LNCaP clone FGC (cell line): ENCODE measurements around the gene C10orf88.

Source experiments
- DNase-seq: peaks from one replicate; pipeline ENCODE4 v3.0.0-alpha.2; 2011; ENCODE audit warnings: low read depth
- H3K4me3 ChIP-seq: 2 replicates; pipeline ENCODE4 v1.5.1; 2011; ENCODE audit warnings: mild to moderate bottlenecking, low read depth, low read length, control low read depth
- TF ChIP-seq, protein P1 (sequence below): IDR thresholded peaks from 2 replicates; pipeline ENCODE4 v1.5.1; 2012; ENCODE audit warnings: mild to moderate bottlenecking; ENCODE audit not compliant: control insufficient read depth, insufficient read depth; ENCODE audit errors: extremely low read depth

Gene C10orf88

DNA sequence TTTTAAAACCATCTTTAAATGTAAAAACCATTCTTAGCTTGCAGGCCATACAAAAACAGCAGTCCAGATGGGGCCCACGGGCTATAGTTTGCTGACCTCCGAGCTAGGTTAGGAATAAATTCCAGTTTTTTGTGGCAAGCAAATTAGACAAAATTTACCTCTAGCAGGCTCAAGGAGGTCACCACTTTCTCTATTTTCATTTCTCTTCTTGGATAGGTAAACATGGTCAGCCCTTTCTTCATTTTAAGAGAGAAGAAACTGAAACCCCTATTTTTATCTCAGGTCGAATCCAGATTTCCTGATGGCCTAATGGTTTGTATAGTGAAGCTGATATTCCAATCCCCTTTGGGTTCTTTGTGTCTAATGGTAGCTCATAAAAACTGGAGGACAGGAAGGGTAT, 43.8 kb upstream of the C10orf88 start:
- DNase-seq, result no peak
- TF ChIP-seq, protein P1, sequence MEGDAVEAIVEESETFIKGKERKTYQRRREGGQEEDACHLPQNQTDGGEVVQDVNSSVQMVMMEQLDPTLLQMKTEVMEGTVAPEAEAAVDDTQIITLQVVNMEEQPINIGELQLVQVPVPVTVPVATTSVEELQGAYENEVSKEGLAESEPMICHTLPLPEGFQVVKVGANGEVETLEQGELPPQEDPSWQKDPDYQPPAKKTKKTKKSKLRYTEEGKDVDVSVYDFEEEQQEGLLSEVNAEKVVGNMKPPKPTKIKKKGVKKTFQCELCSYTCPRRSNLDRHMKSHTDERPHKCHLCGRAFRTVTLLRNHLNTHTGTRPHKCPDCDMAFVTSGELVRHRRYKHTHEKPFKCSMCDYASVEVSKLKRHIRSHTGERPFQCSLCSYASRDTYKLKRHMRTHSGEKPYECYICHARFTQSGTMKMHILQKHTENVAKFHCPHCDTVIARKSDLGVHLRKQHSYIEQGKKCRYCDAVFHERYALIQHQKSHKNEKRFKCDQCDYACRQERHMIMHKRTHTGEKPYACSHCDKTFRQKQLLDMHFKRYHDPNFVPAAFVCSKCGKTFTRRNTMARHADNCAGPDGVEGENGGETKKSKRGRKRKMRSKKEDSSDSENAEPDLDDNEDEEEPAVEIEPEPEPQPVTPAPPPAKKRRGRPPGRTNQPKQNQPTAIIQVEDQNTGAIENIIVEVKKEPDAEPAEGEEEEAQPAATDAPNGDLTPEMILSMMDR, result no peak
- no peak overlapping the region for H3K4me3 ChIP-seq

DNA sequence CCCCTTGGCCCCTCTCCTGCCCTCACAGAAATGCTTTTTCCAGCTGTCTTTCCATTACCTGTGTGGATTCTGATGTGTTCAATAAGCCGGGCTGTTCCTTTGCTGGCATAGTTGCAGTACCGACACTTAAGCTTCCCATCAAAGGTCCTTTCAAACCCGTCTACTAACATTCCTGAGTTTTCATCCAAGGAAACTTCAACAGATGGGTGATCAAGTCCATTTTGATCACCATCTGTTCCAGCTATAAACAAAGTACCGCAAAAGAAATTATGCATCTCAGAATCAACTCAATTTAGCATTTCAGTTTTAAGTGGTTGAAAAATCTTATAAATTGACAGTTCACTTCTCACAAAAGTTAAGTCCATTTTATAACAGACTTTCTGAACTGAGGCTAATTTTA, 41.9 kb upstream of the C10orf88 start:
- no peak overlapping the region for H3K4me3 ChIP-seq
- no peak for DNase-seq
- TF ChIP-seq, protein P1, result no peak

DNA sequence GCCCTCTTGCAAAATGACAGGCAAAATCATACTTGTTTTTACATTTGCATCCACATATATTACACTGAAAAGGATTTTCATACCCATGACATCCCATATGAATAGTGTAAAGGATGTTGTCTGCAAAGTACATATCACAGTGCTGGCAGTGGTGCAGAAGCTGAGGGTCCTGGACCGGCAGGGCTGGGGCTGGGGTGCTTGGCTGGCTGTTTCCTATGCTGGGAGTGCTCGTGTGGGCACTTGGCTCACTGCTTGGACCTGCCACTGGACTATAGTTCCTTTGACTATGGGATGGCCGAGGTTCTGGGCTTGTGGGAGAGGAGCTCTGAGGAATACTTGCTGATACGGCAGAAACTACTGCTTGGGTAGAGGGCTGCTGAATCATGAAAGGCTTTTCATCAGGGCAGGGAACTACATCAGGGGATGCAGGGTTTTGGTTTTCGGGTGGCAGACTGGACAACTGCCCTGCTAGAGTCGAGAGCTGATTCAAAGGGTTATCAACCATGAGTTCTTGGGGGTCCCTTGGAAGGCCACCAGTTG, 39.8 kb upstream of the C10orf88 start:
- DNase-seq, result no peak
- no peak overlapping the region for H3K4me3 ChIP-seq
- TF ChIP-seq, protein P1, result no peak

DNA sequence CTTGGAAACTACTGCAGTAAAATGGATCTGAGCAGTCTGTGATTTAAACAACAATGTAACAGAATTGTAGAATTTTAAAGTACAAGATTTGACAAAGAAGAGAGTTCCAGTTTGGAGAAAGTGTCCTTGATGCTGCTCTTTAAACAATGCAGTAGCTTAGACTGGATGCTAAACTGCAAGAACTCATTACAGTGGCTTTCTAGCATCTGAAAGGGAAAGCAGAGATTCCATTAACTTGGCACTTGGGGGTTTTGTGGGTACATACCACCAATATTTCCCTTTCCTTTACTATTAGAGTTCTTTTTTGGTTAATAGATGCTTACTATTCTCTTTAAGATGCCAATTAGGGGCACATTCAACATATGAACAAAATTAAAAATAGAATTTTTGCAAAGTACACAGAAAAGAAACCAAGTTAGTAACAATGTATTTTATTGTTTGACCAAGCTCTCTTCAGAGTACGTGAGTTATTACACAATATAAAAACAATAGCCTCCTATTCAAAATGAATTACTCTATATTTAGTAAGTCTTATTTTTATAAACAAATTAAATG, 38.1 kb upstream of the C10orf88 start:
- H3K4me3 ChIP-seq, result no peak overlapping the region
- DNase-seq, result no peak
- TF ChIP-seq, protein P1, result no peak

DNA sequence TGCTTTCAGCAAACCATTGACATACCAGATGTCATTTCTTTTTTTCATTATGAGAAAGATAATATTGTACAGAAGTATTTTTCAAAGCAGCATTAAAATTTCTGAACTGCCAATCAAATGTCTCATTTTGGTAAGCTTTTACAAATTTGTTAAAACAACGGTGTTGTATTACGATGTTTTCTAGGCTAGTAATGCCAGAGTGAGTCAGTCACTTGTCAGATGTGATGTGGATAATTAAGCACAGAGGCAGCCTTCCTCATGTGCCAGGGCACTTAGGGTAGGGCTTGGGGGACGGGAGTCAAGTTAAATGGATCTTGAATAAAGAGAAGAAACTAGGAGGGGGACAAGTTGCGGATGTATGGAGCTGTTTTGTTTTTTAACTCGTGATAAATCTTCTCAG, 36.3 kb upstream of the C10orf88 start:
- TF ChIP-seq, protein P1, result no peak
- DNase-seq, result no peak
- no peak overlapping the region for H3K4me3 ChIP-seq

DNA sequence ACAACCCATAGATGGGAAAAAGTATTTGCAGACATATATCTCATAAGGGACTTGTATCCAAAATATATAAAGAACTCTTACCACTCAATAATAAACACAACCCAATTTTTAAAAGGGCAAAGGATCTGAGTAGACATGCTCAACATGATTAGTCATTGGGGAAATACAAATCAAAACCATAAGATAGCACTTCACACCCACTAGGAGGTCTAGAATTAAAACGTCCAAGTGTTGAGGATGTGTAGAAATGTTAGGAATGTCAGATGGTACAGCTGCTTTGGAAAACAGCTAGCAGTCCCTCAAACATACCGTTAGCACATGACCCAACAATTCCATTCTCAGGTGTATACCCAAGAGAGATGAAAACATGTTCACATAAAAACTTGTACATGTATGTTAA, 34.5 kb upstream of the C10orf88 start:
- no peak overlapping the region for H3K4me3 ChIP-seq
- DNase-seq, result no peak
- TF ChIP-seq, protein P1, result no peak

DNA sequence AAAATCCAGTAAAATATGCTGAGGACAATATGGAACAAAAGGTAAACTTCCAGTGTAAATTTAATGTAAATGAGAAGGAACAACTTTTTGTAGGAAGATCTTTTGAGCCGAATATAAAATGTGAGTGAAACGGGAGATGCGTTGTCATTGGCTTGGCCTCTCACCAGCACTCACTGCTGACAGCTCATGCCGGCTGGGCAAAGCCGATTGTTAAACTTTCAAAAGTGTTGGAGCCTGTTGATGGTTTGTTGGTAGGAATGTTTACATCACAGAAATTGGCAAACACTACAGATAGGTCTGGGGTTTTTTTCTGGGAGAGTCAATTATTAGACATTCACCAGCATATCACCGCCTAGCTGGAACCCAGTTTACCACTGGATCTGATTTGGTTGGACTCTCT, 32.3 kb upstream of the C10orf88 start:
- DNase-seq, result no peak
- H3K4me3 ChIP-seq, result no peak overlapping the region
- TF ChIP-seq, protein P1, result no peak
